Forelimb muscle (tissue), 1 donor: Measurements from ENCODE around the gene HES6. TPM values are rescaled to one million over a fixed set of nuclear protein-coding genes. Genes with fewer than 3 reads are reported as not detected.

Experiments
- DNase-seq: peaks from one replicate; pipeline ENCODE4 v3.0.0-alpha.2; 2013; ENCODE audit warnings: low read depth
- polyA plus RNA-seq: library from polyadenylated mRNA; unstranded; fragments of 120-200 nt; gene quantifications from one replicate; pipeline ENCODE4 v1.2.1, GENCODE V29; 2013; ENCODE audit not compliant: insufficient read length

Gene HES6
- polyA plus RNA-seq, 1 donor: 19.5 TPM

- no peak for DNase-seq
Measured at GRCh38 chr2:238190445-238190844, 49.4 kb downstream of the HES6 start.

Other genes starting within 250 kb of the HES6 start
- gene SCLY, start 179.0 kb downstream of the HES6 start, polyA plus RNA-seq: 8.0 TPM
- gene ESPNL, start 139.7 kb downstream of the HES6 start, polyA plus RNA-seq: 2.6 TPM
- 20.7 TPM for gene KLHL30, start 101.4 kb downstream of the HES6 start, polyA plus RNA-seq
- gene ERFE, start 81.1 kb downstream of the HES6 start, polyA plus RNA-seq: 11.2 TPM
- 35.1 TPM for gene ILKAP, start 36.3 kb downstream of the HES6 start, polyA plus RNA-seq
- gene PER2, start 48.6 kb upstream of the HES6 start, polyA plus RNA-seq: 4.1 TPM
- gene TRAF3IP1, start 80.5 kb upstream of the HES6 start, polyA plus RNA-seq: 6.1 TPM
- 45.8 TPM for gene ASB1, start 186.9 kb upstream of the HES6 start, polyA plus RNA-seq